GM12891 (cell line): ENCODE results near the gene CLDN19.

Experiments
- POLR2A ChIP-seq: IDR thresholded peaks from 2 replicates; pipeline ENCODE4 v1.6.1; 2011; ENCODE audit warnings: low read depth, low read length, control low read depth
- POLR2AphosphoS5 ChIP-seq: IDR thresholded peaks from 2 replicates; pipeline ENCODE4 v1.6.1; 2011; ENCODE audit warnings: low read depth, low read length, control low read depth

DNA sequence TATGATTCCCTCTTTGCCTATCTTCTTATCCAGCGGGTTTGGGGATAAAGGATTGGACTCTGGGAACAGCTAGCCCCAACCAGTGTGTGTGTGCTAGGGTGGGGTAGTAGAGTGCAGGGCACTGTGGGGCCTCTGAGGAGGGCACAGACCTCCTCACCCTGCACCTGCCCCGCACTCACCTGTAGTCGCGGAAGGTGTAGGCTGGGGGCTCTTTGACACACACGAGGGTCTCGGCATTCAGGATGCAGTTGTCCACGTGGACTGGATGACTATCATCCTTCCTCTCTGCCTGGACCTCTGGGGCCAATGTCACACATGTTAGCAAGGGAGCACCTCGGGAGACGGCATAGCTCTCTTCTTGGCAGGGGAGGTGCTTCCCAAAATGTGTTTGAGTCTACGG lies 8.0 kb upstream of the CLDN19 start:
- TF ChIP-seq POLR2AphosphoS5 (no peak), POLR2A (no peak)
